Measurements from ENCODE around the gene ABTB2.

- TF ChIP-seq CBX8 (IDR thresholded peaks at IDR 0.05; ENCODE audit: borderline replicate concordance, extremely low read depth, low read depth, low read length, poor library complexity, severe bottlenecking): no peak
- no peak for TF ChIP-seq FOS (IDR thresholded peaks at IDR 0.05; ENCODE audit: extremely low read depth, insufficient read length)
- TF ChIP-seq STAT6 (CRISPR knock-in tag; IDR thresholded peaks at IDR 0.05): no peak
- no peak for TF ChIP-seq ZNF3 (CRISPR knock-in tag; IDR thresholded peaks at IDR 0.05)
- no peak for TF ChIP-seq ZNF274 (IDR thresholded peaks at IDR 0.05; ENCODE audit: borderline replicate concordance, low read depth, low read length)
Measured at GRCh38 chr11:34343153-34343552, 14.7 kb downstream of the ABTB2 start.

All from K562 (cell line).